Bronchial epithelial cell (primary cell): Measurements from ENCODE around the gene OLFML2B. TPM values are rescaled to one million over a fixed set of nuclear protein-coding genes. Genes with fewer than 3 reads are reported as not detected.

Experiments
- DNase-seq: peaks from one replicate; pipeline ENCODE4 v3.0.0-alpha.2; 2010; ENCODE audit warnings: low read depth
- FAIRE-seq: peaks from 2 replicates; lab custom pipeline; 2011; peaks lifted over from hg19 to GRCh38; lab: Jason Lieb, UNC
- H3K27me3 ChIP-seq: 2 replicates; pipeline ENCODE4 v1.5.1; 2011; ENCODE audit warnings: low read length; ENCODE audit not compliant: control insufficient read depth, insufficient read depth
- H3K36me3 ChIP-seq: 2 replicates; pipeline ENCODE4 v1.5.1; 2011; ENCODE audit warnings: low read length; ENCODE audit not compliant: control insufficient read depth, insufficient read depth
- H3K4me3 ChIP-seq: 2 replicates; pipeline ENCODE4 v1.5.1; 2011; ENCODE audit warnings: mild to moderate bottlenecking, low read depth, low read length, control low read depth
- total RNA-seq: library from RNA; depleted of rRNA; stranded (reverse); fragments of >200 nt; gene quantifications from 2 replicates; pipeline ENCODE4 v1.2.1, GENCODE V29; 2014
- TF ChIP-seq, protein P1 (sequence below): IDR thresholded peaks from 2 replicates; pipeline ENCODE4 v1.5.1; 2011; ENCODE audit warnings: mild to moderate bottlenecking, moderate library complexity, low read length, control low read depth, inconsistent platforms; ENCODE audit not compliant: insufficient read depth, severe bottlenecking

OLFML2B gene
- total RNA-seq, 1 donor from 2014 or later, result not detected

DNA sequence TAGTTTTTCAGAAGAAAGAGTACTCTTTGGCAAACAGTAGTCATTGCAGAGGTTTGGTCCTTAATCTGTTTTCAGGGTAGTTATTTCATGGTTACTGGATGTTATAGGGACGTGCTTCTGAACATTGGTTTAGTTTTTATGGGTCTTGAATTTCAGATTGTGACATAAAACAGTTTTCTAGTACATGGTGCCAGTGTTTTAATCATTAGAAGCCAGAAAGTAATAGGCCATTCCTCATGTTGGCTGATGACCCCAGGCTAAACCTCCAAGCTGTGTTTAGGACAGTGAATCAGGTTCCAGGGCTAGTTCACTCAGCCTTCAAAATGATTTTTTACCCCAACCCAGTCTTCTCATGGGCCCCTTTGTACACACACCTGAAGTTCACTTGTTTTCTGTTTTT is 73.3 kb downstream of the OLFML2B start:
- no peak for FAIRE-seq
- Histone ChIP-seq H3K4me3 (no peak overlapping the region), H3K27me3 (no peaks in the 10 kb centered on the region), H3K36me3 (no peaks in the 10 kb centered on the region)
- TF ChIP-seq, protein P1, sequence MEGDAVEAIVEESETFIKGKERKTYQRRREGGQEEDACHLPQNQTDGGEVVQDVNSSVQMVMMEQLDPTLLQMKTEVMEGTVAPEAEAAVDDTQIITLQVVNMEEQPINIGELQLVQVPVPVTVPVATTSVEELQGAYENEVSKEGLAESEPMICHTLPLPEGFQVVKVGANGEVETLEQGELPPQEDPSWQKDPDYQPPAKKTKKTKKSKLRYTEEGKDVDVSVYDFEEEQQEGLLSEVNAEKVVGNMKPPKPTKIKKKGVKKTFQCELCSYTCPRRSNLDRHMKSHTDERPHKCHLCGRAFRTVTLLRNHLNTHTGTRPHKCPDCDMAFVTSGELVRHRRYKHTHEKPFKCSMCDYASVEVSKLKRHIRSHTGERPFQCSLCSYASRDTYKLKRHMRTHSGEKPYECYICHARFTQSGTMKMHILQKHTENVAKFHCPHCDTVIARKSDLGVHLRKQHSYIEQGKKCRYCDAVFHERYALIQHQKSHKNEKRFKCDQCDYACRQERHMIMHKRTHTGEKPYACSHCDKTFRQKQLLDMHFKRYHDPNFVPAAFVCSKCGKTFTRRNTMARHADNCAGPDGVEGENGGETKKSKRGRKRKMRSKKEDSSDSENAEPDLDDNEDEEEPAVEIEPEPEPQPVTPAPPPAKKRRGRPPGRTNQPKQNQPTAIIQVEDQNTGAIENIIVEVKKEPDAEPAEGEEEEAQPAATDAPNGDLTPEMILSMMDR, result no peak
- no peak for DNase-seq

DNA sequence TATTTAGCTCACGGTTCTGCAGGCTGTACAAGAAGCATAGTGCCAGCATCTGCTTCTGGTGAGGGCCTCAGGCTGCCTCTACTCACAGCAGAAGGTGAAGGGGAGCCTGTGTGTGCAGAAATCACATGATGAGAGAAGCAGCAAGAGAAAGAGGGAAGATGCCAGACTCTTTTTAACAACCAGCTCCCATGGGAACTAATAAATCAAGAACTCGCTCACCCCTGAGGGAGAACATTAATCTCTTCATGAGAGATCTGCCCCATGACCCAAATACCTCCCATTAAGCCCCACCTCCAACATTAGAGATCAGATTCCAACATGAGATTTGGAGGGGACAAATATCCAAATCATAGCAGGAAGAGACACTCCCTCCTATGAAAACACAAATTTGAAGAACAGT is 74.1 kb downstream of the OLFML2B start:
- Histone ChIP-seq H3K4me3 (no peak overlapping the region), H3K36me3 (peaks cover 1% of the 10 kb centered on the region), H3K27me3 (no peaks in the 10 kb centered on the region)
- TF ChIP-seq, protein P1, result no peak
- FAIRE-seq, result no peak
- DNase-seq, result no peak

DNA sequence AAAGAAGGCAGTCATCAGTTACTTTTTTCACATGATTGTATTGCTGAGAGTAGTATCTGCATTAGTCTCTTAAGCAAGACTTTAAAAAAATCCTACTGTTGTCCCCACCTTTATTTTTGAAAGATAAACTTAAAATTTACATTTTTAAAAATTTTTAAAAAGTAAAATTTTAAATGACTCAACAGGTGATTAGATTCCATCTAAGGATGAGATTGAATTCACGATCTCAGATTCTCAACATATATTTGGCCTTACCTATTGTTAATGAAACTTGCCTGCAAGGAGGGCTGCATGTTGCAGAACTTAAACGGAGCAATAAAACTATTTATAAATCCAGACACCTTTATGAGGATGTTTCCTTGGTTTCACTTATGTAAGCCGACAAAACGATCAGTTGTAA is 75.2 kb downstream of the OLFML2B start:
- H3K36me3 ChIP-seq, result peaks cover 1% of the 10 kb centered on the region
- TF ChIP-seq, protein P1, result no peak
- no peak for DNase-seq
- no peak for FAIRE-seq
- H3K4me3 ChIP-seq, result no peak overlapping the region
- H3K27me3 ChIP-seq, result no peaks in the 10 kb centered on the region

DNA sequence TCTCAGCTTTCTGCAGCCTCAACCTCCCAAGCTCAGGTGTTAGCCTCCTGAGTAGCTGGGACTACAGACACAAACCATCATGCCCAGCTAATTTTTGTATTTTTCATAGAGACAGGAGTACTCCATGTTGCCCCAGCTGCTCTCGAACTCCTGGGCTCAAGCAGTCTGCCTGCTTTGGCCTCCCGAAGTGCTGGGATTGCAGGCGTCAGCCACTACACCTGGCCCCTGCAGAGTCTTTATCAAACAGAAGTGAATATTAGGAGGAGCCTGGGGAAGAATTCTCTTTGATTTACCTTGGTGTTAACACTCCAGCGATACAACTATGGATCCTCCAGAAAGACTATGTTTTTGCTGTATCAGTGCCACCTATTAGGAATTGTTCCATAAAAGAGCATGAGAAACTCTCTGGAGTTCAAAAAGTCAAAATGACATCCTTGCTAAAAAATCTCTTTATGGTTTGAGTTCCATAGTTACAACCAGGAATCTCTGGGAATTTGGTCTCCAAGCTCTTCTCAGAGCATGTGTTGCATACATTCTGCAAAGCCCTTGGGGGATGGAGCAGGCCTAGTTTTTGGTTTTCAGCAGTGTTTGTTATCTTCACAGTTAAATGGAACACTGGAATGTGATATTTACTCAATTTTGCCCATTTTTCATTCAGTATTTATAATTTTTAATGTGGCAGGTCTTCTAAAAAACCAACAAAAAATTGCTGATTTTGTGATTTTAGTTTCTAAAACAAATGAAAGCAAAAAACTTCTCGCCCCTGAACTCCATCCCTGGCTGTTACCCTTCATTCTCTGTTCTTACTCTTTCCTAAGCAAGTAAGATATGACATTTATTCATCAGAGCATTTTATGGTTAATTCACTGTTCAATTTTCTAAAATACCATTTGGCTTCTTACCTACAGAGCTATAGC is 77.3 kb downstream of the OLFML2B start:
- Histone ChIP-seq H3K27me3 (no peaks in the 10 kb centered on the region), H3K36me3 (peaks cover 1% of the 10 kb centered on the region), H3K4me3 (no peak overlapping the region)
- DNase-seq, result no peak
- TF ChIP-seq, protein P1, result no peak
- FAIRE-seq, result no peak

DNA sequence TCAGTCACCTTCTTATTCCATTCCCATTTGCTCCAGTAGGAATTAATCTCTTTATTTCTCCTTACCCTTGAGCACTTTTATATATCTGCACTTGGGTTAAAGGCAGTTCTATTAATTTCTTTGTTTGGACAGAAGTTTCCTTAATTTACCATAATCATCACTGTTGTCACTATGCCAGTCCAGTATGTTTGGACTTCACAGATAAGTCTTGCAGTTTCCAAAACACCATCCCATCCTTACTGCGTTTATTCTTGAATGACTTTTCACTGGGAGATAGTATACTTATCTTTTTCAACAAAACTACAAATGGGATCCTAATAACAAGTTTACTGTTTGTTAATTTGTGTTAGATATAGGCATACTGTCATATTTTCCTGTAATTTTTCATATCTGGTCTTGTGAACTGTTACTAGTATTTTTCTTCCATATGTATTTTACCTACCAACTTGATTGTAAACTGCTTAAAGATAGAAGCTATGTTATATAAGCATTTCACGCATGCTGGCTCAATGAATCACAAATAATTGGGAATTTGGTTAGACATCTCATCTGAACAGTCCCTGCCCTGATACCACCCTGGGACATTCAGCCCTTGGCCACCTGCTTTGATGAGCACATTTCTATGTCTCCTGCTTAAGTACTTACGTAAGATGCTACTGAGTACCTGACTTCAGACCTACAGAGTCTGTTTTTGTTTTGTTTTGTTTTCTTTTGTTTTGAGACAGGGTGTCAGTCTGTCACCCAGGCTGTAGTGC is 78.2 kb downstream of the OLFML2B start:
- Histone ChIP-seq H3K4me3 (no peak overlapping the region), H3K27me3 (no peaks in the 10 kb centered on the region), H3K36me3 (peaks cover 1% of the 10 kb centered on the region)
- FAIRE-seq, result no peak
- TF ChIP-seq, protein P1, result no peak
- no peak for DNase-seq
